ENCODE measurements around the gene ARHGAP6.

DNA sequence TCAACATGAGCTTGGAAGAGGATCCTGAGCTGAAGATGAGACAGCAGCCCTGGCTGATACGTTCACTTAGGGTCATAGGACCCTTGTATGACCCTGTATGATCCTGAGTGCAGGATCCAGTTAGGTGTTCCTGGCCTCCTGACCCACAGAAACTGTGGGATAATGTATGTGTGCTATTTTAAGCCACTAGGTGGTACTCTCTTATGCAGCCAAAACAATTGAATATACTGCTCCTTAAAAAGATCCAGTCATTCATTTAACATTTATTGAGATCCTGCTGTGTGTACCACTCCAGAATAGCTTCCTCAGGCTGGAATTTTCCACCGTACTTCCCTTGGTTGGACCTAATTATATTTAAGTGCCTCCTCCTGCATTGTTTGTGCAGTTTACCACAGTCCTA is 205.4 kb downstream of the ARHGAP6 start:
- TF ChIP-seq MYC (IDR thresholded peaks at IDR 0.05; ENCODE audit: low read depth, low read length) (no peak), POLR2A (IDR thresholded peaks at IDR 0.05; ENCODE audit: extremely low read depth, insufficient read length) (no peak)
